Measurements from ENCODE around the gene PDYN. TPM values are rescaled to one million over a fixed set of nuclear protein-coding genes. Genes with fewer than 3 reads are reported as not detected.

Gene PDYN
- total RNA-seq, 4 donors from 2014 or later, result not detected

- H3K4me1 ChIP-seq, result no peaks in the 10 kb centered on the region
- intact Hi-C loops (cut with DNase I), result loop anchor here (10.0 kb wide), 1 partner anchor 174 kb away; no protein-coding TSS in a partner anchor
- no peaks in the 10 kb centered on the region for H3K9me3 ChIP-seq
- H3K27ac ChIP-seq, result no peak overlapping the region
- no peak for DNase-seq
- H3K4me3 ChIP-seq, result no peak overlapping the region
- no peak for TF ChIP-seq POLR2A (IDR thresholded peaks at IDR 0.05)
- TF ChIP-seq, protein P1, sequence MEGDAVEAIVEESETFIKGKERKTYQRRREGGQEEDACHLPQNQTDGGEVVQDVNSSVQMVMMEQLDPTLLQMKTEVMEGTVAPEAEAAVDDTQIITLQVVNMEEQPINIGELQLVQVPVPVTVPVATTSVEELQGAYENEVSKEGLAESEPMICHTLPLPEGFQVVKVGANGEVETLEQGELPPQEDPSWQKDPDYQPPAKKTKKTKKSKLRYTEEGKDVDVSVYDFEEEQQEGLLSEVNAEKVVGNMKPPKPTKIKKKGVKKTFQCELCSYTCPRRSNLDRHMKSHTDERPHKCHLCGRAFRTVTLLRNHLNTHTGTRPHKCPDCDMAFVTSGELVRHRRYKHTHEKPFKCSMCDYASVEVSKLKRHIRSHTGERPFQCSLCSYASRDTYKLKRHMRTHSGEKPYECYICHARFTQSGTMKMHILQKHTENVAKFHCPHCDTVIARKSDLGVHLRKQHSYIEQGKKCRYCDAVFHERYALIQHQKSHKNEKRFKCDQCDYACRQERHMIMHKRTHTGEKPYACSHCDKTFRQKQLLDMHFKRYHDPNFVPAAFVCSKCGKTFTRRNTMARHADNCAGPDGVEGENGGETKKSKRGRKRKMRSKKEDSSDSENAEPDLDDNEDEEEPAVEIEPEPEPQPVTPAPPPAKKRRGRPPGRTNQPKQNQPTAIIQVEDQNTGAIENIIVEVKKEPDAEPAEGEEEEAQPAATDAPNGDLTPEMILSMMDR (IDR thresholded peaks at IDR 0.05), result no peak
- WGBS, 2 donors, result 66 to 79% methylated on average over 3 of the region's 3 CpGs
- no peaks in the 10 kb centered on the region for H3K36me3 ChIP-seq
- H3K27me3 ChIP-seq, result peaks cover 0 to 71% (median 0%) of the 10 kb centered on the region in 4 donors
Observed at GRCh38 chr20:2001119-2001518, 7.3 kb upstream of the PDYN start.

GRCh38 chr20:2000285-2000684, 6.4 kb upstream of the PDYN start:
- Histone ChIP-seq H3K4me3 (no peak overlapping the region), H3K27me3 (peaks cover 0 to 79% (median 0%) of the 10 kb centered on the region in 4 donors), H3K27ac (no peak overlapping the region), H3K4me1 (no peaks in the 10 kb centered on the region), H3K9me3 (no peaks in the 10 kb centered on the region), H3K36me3 (no peaks in the 10 kb centered on the region)
- TF ChIP-seq POLR2A (IDR thresholded peaks at IDR 0.05), result no peak
- TF ChIP-seq, protein P1 (IDR thresholded peaks at IDR 0.05), result no peak
- intact Hi-C loops (cut with DNase I), result loop anchor here (10.0 kb wide), 1 partner anchor 175 kb away; no protein-coding TSS in a partner anchor
- DNase-seq, result no peak
- 63 to 73% methylated on average over 6 of the region's 6 CpGs for WGBS, 2 donors

DNA sequence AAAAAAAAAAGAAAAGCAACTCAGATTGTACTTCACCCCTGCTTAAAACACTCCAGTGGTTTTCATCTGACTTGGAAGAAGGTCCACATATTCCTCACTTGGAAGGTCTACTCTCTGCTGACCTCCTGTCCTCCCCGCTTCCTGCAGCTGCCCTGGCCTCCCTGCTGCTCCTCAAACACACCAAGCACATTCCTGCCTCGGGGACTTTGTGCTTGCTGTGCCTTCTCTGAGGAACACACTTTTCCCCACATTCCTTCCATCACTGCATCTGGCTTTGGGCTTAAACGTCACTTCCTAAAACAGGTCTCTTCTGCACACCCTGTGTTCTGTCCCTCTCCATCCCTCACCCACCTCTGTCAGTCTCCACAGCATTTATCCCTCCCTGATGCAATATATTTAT, 4.9 kb upstream of the PDYN start:
- Histone ChIP-seq H3K36me3 (no peaks in the 10 kb centered on the region), H3K9me3 (no peaks in the 10 kb centered on the region), H3K4me1 (no peaks in the 10 kb centered on the region), H3K4me3 (no peak overlapping the region), H3K27ac (no peak overlapping the region), H3K27me3 (peaks cover 0 to 84% (median 0%) of the 10 kb centered on the region in 4 donors)
- WGBS, 2 donors, result 45 to 49% methylated on average over 3 of the region's 3 CpGs
- no peak for DNase-seq
- TF ChIP-seq, protein P1 (IDR thresholded peaks at IDR 0.05), result no peak
- TF ChIP-seq POLR2A (IDR thresholded peaks at IDR 0.05), result no peak
- intact Hi-C loops (cut with DNase I), result no loop called here

DNA sequence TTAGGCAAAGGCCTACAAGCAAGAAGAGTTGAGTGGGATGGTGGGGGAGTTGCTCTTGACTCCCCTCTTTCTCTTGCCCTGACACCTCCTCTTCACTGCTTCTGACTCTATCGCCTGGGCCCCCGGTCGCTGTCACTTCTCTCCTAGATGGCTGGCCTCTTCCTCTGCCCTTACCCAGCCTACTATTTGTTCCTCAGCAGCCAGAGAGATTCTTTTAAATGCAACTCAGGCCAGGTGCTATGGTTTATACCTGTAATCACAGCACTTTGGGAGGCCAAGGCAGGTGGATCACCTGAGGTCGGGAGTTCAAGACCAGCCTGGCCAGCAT, 4.3 kb upstream of the PDYN start:
- no peaks in the 10 kb centered on the region for H3K9me3 ChIP-seq
- intact Hi-C loops (cut with DNase I), result no loop called here
- no peak for TF ChIP-seq POLR2A (IDR thresholded peaks at IDR 0.05)
- TF ChIP-seq, protein P1 (IDR thresholded peaks at IDR 0.05), result no peak
- H3K4me1 ChIP-seq, result no peaks in the 10 kb centered on the region
- no peak for DNase-seq
- H3K27ac ChIP-seq, result no peak overlapping the region
- H3K36me3 ChIP-seq, result no peaks in the 10 kb centered on the region
- H3K4me3 ChIP-seq, result no peak overlapping the region
- H3K27me3 ChIP-seq, result peaks cover 0 to 87% (median 0%) of the 10 kb centered on the region in 4 donors
- WGBS, 2 donors, result 76 to 85% methylated on average over 4 of the region's 4 CpGs

DNA sequence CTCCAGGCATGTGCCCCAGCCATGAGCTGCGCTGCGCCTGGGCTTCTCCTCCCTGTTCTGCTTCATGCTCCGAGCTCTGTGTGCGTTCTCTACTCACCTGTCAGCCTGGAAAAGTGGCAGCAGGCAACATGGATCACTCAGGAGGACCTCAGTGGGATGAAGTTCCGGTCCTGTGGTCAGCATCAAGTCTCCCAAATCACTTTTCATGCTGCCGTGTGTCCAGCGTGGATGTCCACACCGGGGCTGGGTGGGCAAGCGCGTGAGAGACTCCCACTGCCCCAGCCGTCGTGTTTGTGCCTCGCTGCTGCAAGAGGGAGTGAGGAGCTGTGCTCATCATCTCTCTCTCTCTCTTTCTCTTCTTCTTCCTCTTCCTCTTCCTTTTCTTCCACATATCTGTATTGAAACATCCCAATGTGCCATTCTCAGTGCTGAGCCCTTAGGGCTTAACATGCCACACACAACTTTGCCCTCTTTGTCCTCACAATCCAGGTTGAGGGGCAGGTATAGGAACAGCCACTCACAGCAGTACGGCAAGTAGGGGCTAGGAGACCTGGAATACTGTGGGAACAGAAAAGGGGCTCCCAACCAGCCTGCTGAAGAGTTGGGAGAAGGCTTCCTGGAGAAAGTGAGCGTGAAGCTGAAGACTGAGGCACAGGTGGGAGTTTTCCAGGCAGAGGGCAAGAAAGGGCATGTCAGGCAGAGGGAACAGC, 3.8 kb upstream of the PDYN start:
- no peak overlapping the region for H3K27ac ChIP-seq
- WGBS, 2 donors, result 69 to 75% methylated on average over 9 to 14 of the region's 15 CpGs
- intact Hi-C loops (cut with DNase I), result no loop called here
- peaks cover 0 to 86% (median under 1%) of the 10 kb centered on the region in 4 donors for H3K27me3 ChIP-seq
- no peak overlapping the region for H3K4me3 ChIP-seq
- no peak for DNase-seq
- no peaks in the 10 kb centered on the region for H3K9me3 ChIP-seq
- TF ChIP-seq POLR2A (IDR thresholded peaks at IDR 0.05), result no peak
- TF ChIP-seq, protein P1 (IDR thresholded peaks at IDR 0.05), result no peak
- H3K4me1 ChIP-seq, result no peaks in the 10 kb centered on the region
- H3K36me3 ChIP-seq, result no peaks in the 10 kb centered on the region

Data from esophagus squamous epithelium (tissue), 5 donors.